ENCODE data around the gene TSPYL1. TPM values are rescaled to one million over a fixed set of nuclear protein-coding genes. Genes with fewer than 3 reads are reported as not detected.

TSPYL1 gene
- total and polyA plus RNA-seq, 3 donors from 2014 or later: 86.4 to 95.0 (median 91.9) TPM

GRCh38 chr6:116229287-116229913 is 50.3 kb downstream of the TSPYL1 start:
- no peak for TF ChIP-seq CTCF (IDR thresholded peaks at IDR 0.05)
- TF ChIP-seq POLR2A (IDR thresholded peaks at IDR 0.05): no peak
- Histone ChIP-seq H3K4me3 (peak overlapping the region in 1 of 2 donors; percentile 29), H3K27ac (peak overlapping the region in 1 of 2 donors; percentile 39), H3K27me3 (no peaks in the 10 kb centered on the region), H3K9me3 (no peaks in the 10 kb centered on the region), H3K4me1 (no peaks in the 10 kb centered on the region), H3K36me3 (ENCODE audit: low read depth, missing control alignments) (no peaks in the 10 kb centered on the region)
- WGBS, 2 donors: 45 to 57% methylated on average over 15 to 17 of the region's 17 CpGs
- intact Hi-C loops (cut with DNase I; ENCODE audit: low total_unique reads): no loop called here
- peak; percentile 95 for DNase-seq

Other genes starting within 250 kb of the TSPYL1 start
- gene FRK, start 219.0 kb downstream of the TSPYL1 start, total RNA-seq: 1 to 10 TPM; 1.5 to 3.7 TPM
- 2.5 TPM for gene FRK, start 219.0 kb downstream of the TSPYL1 start, polyA plus RNA-seq (ENCODE audit: insufficient read depth, low read depth, low replicate concordance)
- 10 to 100 TPM; 10.7 to 22.8 TPM for gene NT5DC1, start 179.1 kb downstream of the TSPYL1 start, total RNA-seq
- 28.2 TPM for gene NT5DC1, start 179.1 kb downstream of the TSPYL1 start, polyA plus RNA-seq (ENCODE audit: insufficient read depth, low read depth, low replicate concordance)
- under 1 TPM; 0.06 to 0.16 TPM for gene COL10A1, start 153.8 kb downstream of the TSPYL1 start, total RNA-seq
- 0.34 TPM for gene COL10A1, start 153.8 kb downstream of the TSPYL1 start, polyA plus RNA-seq (ENCODE audit: insufficient read depth, low read depth, low replicate concordance)
- gene TSPYL4, start 25.9 kb downstream of the TSPYL1 start, total RNA-seq: 10 to 100 TPM; 27.9 to 33.1 TPM
- gene TSPYL4, start 25.9 kb downstream of the TSPYL1 start, polyA plus RNA-seq (ENCODE audit: insufficient read depth, low read depth, low replicate concordance): 39.8 TPM
- 10 to 100 TPM; 35.1 to 49.3 TPM for gene DSE, start 91.0 kb upstream of the TSPYL1 start, total RNA-seq
- gene DSE, start 91.0 kb upstream of the TSPYL1 start, polyA plus RNA-seq (ENCODE audit: insufficient read depth, low read depth, low replicate concordance): 31.5 TPM
- gene CALHM6, start 181.4 kb upstream of the TSPYL1 start, total RNA-seq: 10 to 100 TPM in 1 of 2 donors, 1 to 10 TPM in 1; 9.7 to 10.4 TPM
- gene CALHM6, start 181.4 kb upstream of the TSPYL1 start, polyA plus RNA-seq (ENCODE audit: insufficient read depth, low read depth, low replicate concordance): 15.7 TPM
- 1 to 10 TPM; 2.0 TPM for gene CALHM5, start 231.7 kb upstream of the TSPYL1 start, total RNA-seq
- 1.5 TPM for gene CALHM5, start 231.7 kb upstream of the TSPYL1 start, polyA plus RNA-seq (ENCODE audit: insufficient read depth, low read depth, low replicate concordance)